Esophagus muscularis mucosa (tissue), 4 donors: ENCODE measurements around the gene IL1RL2.

ENCODE experiments used
- CTCF ChIP-seq, 3 experiments: fragments of 200-600 bp in 2 of 3; fragments of 450-650 bp in 1 of 3; sonication (generic) in 2 of 3; IDR thresholded peaks; one replicate each; pipeline ENCODE4 v1.5.1; 2017 to 2019; ENCODE audit warnings: antibody characterized with exemption in 3 of 3, mild to moderate bottlenecking in 2 of 3, moderate library complexity in 1 of 3
- EP300 ChIP-seq: sonication (generic); formaldehyde crosslinking; IDR thresholded peaks from one replicate; pipeline ENCODE4 v1.6.1; 2017; ENCODE audit warnings: antibody characterized with exemption
- POLR2A ChIP-seq: fragments of 450-650 bp; IDR thresholded peaks from one replicate; pipeline ENCODE4 v1.6.1; 2017; ENCODE audit warnings: antibody characterized with exemption, moderate library complexity, mild to moderate bottlenecking, low read depth
- POLR2AphosphoS5 ChIP-seq, 2 donors: sonication (generic); formaldehyde crosslinking; IDR thresholded peaks; one replicate each; pipeline ENCODE4 v1.6.1; 2017; ENCODE audit warnings: antibody characterized with exemption in 2 of 2

- no peak for TF ChIP-seq POLR2A
- TF ChIP-seq CTCF (IDR thresholded peaks at IDR 0.05) = no peak
- TF ChIP-seq EP300 = no peak
- TF ChIP-seq POLR2AphosphoS5 (IDR thresholded peaks at IDR 0.05) = no peak
Measured at GRCh38 chr2:102262216-102263129, 75.7 kb downstream of the IL1RL2 start.
